Left colon (tissue), 2 donors: ENCODE data around the gene USP37. TPM values are rescaled to one million over a fixed set of nuclear protein-coding genes. Genes with fewer than 3 reads are reported as not detected.
A peak's percentile ranks its signal among the peaks of the same experiment; 100 is the strongest.

ENCODE experiments used
- ATAC-seq: fragments of 200-7000 bp; cut with Tn5 transposase; one replicate; pipeline ENCODE4 v1.9.1; 2020; ENCODE audit warnings: mild to moderate bottlenecking, moderate library complexity
- DNase-seq, 2 donors: peaks; one replicate each; pipeline ENCODE4 v3.0.0-alpha.2; 2020
- intact Hi-C, 2 donors: fragments of 100-400 bp; cut with DNase I in 1 of 2; cut with micrococcal nuclease in 1 of 2; formaldehyde crosslinking; loops; one replicate each; pipeline versions ENCODE4 v1.11.2 to v1.14.0; 2022; cut with DNase I, micrococcal nuclease
- total RNA-seq, 2 donors: library from RNA; stranded (reverse); fragmentation: NEBNext Ultra II Directional; extraction: Animal tissue kit (Norgen Biotek cat#: 25700); gene quantifications; one replicate each; pipeline ENCODE4 v1.2.1, GENCODE V29; 2021
- donor health status: DM: no; HTN: no; CAD: no.
- donor health status: DM: yes; HTN: yes; CAD: no.

The USP37 gene
- total RNA-seq, 2 donors from 2014 or later = 9.3 to 14.6 TPM

- intact Hi-C loops = no loop called here
- peak; percentile 61 to 78 for DNase-seq
- peak; percentile 91 for ATAC-seq
Measured at GRCh38 chr2:218444692-218445357, 123.3 kb downstream of the USP37 start.

GRCh38 chr2:218438596-218438995 lies 129.6 kb downstream of the USP37 start:
- no peak for DNase-seq
- intact Hi-C loops = no loop called here

GRCh38 chr2:218437969-218438368 lies 130.2 kb downstream of the USP37 start:
- DNase-seq (no peak), ATAC-seq (no peak)
- intact Hi-C loops = no loop called here

More at GRCh38 chr2:218438596-218438995, 129.6 kb downstream of the USP37 start:
- ATAC-seq = no peak

- DNase-seq = no peak
- ATAC-seq = no peak
- intact Hi-C loops = no loop called here
Measured at GRCh38 chr2:218436992-218437391, 131.2 kb downstream of the USP37 start.

- intact Hi-C loops = no loop called here
- DNase-seq (no peak), ATAC-seq (no peak)
Measured at GRCh38 chr2:218435003-218435982, 132.9 kb downstream of the USP37 start.

GRCh38 chr2:218434456-218434855 lies 133.7 kb downstream of the USP37 start:
- ATAC-seq = no peak
- no peak for DNase-seq
- intact Hi-C loops = no loop called here

GRCh38 chr2:218432676-218433365 lies 135.3 kb downstream of the USP37 start:
- ATAC-seq = no peak
- DNase-seq = no peak
- intact Hi-C loops = no loop called here

GRCh38 chr2:218431878-218432277 lies 136.3 kb downstream of the USP37 start:
- intact Hi-C loops = no loop called here
- DNase-seq = peak in 1 of 2 donors; percentile 16
- peak; percentile 16 for ATAC-seq

GRCh38 chr2:218430721-218431120 lies 137.4 kb downstream of the USP37 start:
- DNase-seq = peak in 1 of 2 donors; percentile 9
- intact Hi-C loops = no loop called here
- ATAC-seq = no peak

- intact Hi-C loops = no loop called here
- DNase-seq (peak in 1 of 2 donors; percentile 19), ATAC-seq (peak; percentile 36)
Measured at GRCh38 chr2:218429911-218430692, 138.0 kb downstream of the USP37 start.

GRCh38 chr2:218428846-218429558 lies 139.1 kb downstream of the USP37 start:
- DNase-seq = peak in 1 of 2 donors; percentile 24
- intact Hi-C loops = no loop called here
- no peak for ATAC-seq

- ATAC-seq (no peak), DNase-seq (no peak)
- intact Hi-C loops = no loop called here
Measured at GRCh38 chr2:218427741-218428140, 140.4 kb downstream of the USP37 start.

GRCh38 chr2:218425531-218425930 lies 142.6 kb downstream of the USP37 start:
- intact Hi-C loops = no loop called here
- no peak for ATAC-seq
- DNase-seq = no peak

- ATAC-seq (no peak), DNase-seq (no peak)
- intact Hi-C loops = no loop called here
Measured at GRCh38 chr2:218423584-218423983, 144.6 kb downstream of the USP37 start.

- no peak for ATAC-seq
- intact Hi-C loops = no loop called here
- no peak for DNase-seq
Measured at GRCh38 chr2:218422403-218423086, 145.6 kb downstream of the USP37 start.

- intact Hi-C loops = no loop called here
- DNase-seq = peak in 1 of 2 donors; percentile 35
- no peak for ATAC-seq
Measured at GRCh38 chr2:218421027-218421426, 147.1 kb downstream of the USP37 start.

GRCh38 chr2:218419630-218420216 lies 148.4 kb downstream of the USP37 start:
- intact Hi-C loops = loop anchor here in 1 of 2 donors (10.0 kb wide), 1 partner anchor 45 kb away; no protein-coding TSS in a partner anchor
- no peak for DNase-seq
- peak; percentile 20 for ATAC-seq
